HCT116 (cell line): ENCODE results near the gene UBE2E1. TPM values are rescaled to one million over a fixed set of nuclear protein-coding genes. Genes with fewer than 3 reads are reported as not detected.

ENCODE experiments used
- ATAC-seq: fragments of 200-7000 bp; cut with Tn5 transposase; 2 replicates; pipeline ENCODE4 v1.9.1; 2020; ENCODE audit warnings: mild to moderate bottlenecking, moderate library complexity
- BruUV-seq: library from RNA; stranded (reverse); fragments of 400-500 nt; replicated peaks from 2 replicates; lab custom pipeline; 2021; lab: Mats Ljungman, UMichigan
- CTCF ChIA-PET: fragments of 300-600 bp; sonication (Branson Sonifier 250); formaldehyde crosslinking; loops from one replicate; lab custom pipeline; 2021; ENCODE audit warnings: antibody characterized with exemption; lab: Charles Lee
- POLR2A ChIA-PET: fragments of 300-600, 350-600 bp; sonication (Branson Sonifier 250); formaldehyde crosslinking; loops from one replicate; lab custom pipeline; 2021; ENCODE audit warnings: antibody characterized with exemption; lab: Charles Lee
- RAD21 ChIA-PET, 2 experiments: fragments of 300-600 bp; sonication (Branson Sonifier 250); formaldehyde crosslinking; loops; one replicate each; lab custom pipeline; 2023; ENCODE audit warnings: low total read pairs in 2 of 2; ENCODE audit not compliant: uncharacterized antibody in 2 of 2, unreplicated experiment in 2 of 2, low non-redundant PET in 1 of 2; lab: Charles Lee
- DNase-seq: peaks from one replicate; pipeline ENCODE4 v3.0.0-alpha.2; 2010; ENCODE audit warnings: low read depth, low spot score
- H2AFZ ChIP-seq: fragments of 200-600 bp; shearing (Covaris generic), sonication (generic); 2 replicates; pipeline ENCODE4 v1.6.1; 2017; ENCODE audit warnings: low read depth, mixed run types, mixed read lengths, antibody characterized with exemption, low read length; ENCODE audit not compliant: poor library complexity, severe bottlenecking
- H3K27ac ChIP-seq: 2 replicates; pipeline ENCODE4 v1.5.1; 2012; ENCODE audit warnings: low read depth, low read length
- H3K27me3 ChIP-seq: fragments of 200-600 bp; sonication (generic); 2 replicates; pipeline ENCODE4 v1.6.1; 2016; ENCODE audit warnings: mixed run types, low read length, mixed read lengths; ENCODE audit not compliant: insufficient read depth
- H3K36me3 ChIP-seq, 2 experiments: fragments of 200-500 bp in 1 of 2; fragments of 200-600 bp in 1 of 2; sonication (Bioruptor generic) in 1 of 2; sonication (generic) in 1 of 2; 2 replicates each; pipeline versions ENCODE4 v1.5.1 to v1.6.1; 2014 to 2016; ENCODE audit warnings: low read length in 2 of 2, inconsistent platforms in 1 of 2, mixed read lengths in 1 of 2, mixed run types in 1 of 2; ENCODE audit not compliant: insufficient read depth in 2 of 2, control insufficient read depth in 1 of 2
- H3K4me1 ChIP-seq, 2 experiments: fragments of 200-600 bp in 1 of 2; sonication (generic) in 1 of 2; 2 replicates each; pipeline versions ENCODE4 v1.5.1 to v1.6.1; 2012 to 2017; ENCODE audit warnings: low read length in 2 of 2, inconsistent platforms in 1 of 2, mild to moderate bottlenecking in 1 of 2, mixed read lengths in 1 of 2, mixed run types in 1 of 2, moderate library complexity in 1 of 2; ENCODE audit not compliant: insufficient read depth in 2 of 2, control insufficient read depth in 1 of 2
- H3K4me2 ChIP-seq: fragments of 200-600 bp; sonication (generic); 2 replicates; pipeline ENCODE4 v1.6.1; 2017; ENCODE audit warnings: mixed run types, low read length, mixed read lengths
- H3K4me3 ChIP-seq, 2 experiments: fragments of 200-600 bp in 1 of 2; sonication (generic) in 1 of 2; replicated peaks in 1 of 2; 2 replicates each; pipeline ENCODE4 v1.5.1; 2011 to 2016; ENCODE audit warnings: low read length in 2 of 2, control low read depth in 1 of 2, low read depth in 1 of 2, mild to moderate bottlenecking in 1 of 2, mixed read lengths in 1 of 2, mixed run types in 1 of 2
- H3K79me2 ChIP-seq: fragments of 200-600 bp; sonication (generic); 2 replicates; pipeline ENCODE4 v1.6.1; 2017; ENCODE audit warnings: mild to moderate bottlenecking, mixed run types, low read length, moderate library complexity, mixed read lengths; ENCODE audit not compliant: insufficient read depth
- H3K9ac ChIP-seq: fragments of 200-600 bp; sonication (generic); 2 replicates; pipeline ENCODE4 v1.6.1; 2016; ENCODE audit warnings: low read length, mixed read lengths
- H3K9me2 ChIP-seq: fragments of 200-600 bp; sonication (generic), shearing (Covaris generic); 2 replicates; pipeline ENCODE4 v1.6.1; 2017; ENCODE audit warnings: mixed run types, mild to moderate bottlenecking, moderate library complexity; ENCODE audit not compliant: insufficient read depth
- H3K9me3 ChIP-seq, 2 experiments: fragments of 200-500 bp in 1 of 2; fragments of 200-600 bp in 1 of 2; sonication (Bioruptor generic) in 1 of 2; sonication (generic) in 1 of 2; 2 replicates each; pipeline ENCODE4 v1.6.1; 2014 to 2017; ENCODE audit warnings: low read length in 2 of 2, mixed read lengths in 2 of 2, inconsistent platforms in 1 of 2, low read depth in 1 of 2, mild to moderate bottlenecking in 1 of 2, mixed run types in 1 of 2, moderate library complexity in 1 of 2; ENCODE audit not compliant: control insufficient read depth in 1 of 2, insufficient read depth in 1 of 2
- H4K20me1 ChIP-seq: fragments of 200-600 bp; sonication (generic), shearing (Covaris generic); 2 replicates; pipeline ENCODE4 v1.6.1; 2017; ENCODE audit warnings: mixed run types, mild to moderate bottlenecking, moderate library complexity; ENCODE audit not compliant: insufficient read depth
- CBX3 ChIP-seq: IDR thresholded peaks from 2 replicates; pipeline ENCODE4 v1.6.1; 2012; ENCODE audit warnings: low read depth
- CEBPB ChIP-seq: IDR thresholded peaks from 2 replicates; pipeline ENCODE4 v1.6.1; 2012; ENCODE audit warnings: low read depth
- CTCF ChIP-seq, 3 experiments: fragments of 200-600 bp in 1 of 3; sonication (generic) in 1 of 3; IDR thresholded peaks in 2 of 3; conservative IDR thresholded peaks in 1 of 3; 2 replicates each; pipeline ENCODE4 v1.5.1; 2012 to 2017; ENCODE audit warnings: low read depth in 2 of 3, low read length in 2 of 3, antibody characterized with exemption in 1 of 3, borderline replicate concordance in 1 of 3, control low read depth in 1 of 3, mild to moderate bottlenecking in 1 of 3, mixed read lengths in 1 of 3, mixed run types in 1 of 3, moderate library complexity in 1 of 3; ENCODE audit not compliant: insufficient read depth in 1 of 3
- EGR1 ChIP-seq: IDR thresholded peaks from 2 replicates; pipeline ENCODE4 v1.6.1; 2012; ENCODE audit warnings: low read depth
- ELF1 ChIP-seq: IDR thresholded peaks from 2 replicates; pipeline ENCODE4 v1.6.1; 2012; ENCODE audit warnings: low read depth, borderline replicate concordance
- EZH2 ChIP-seq: fragments of 200-600 bp; sonication (generic); IDR thresholded peaks from 2 replicates; pipeline ENCODE4 v1.6.1; 2017; ENCODE audit warnings: antibody characterized with exemption, mixed run types
- EZH2phosphoT487 ChIP-seq: fragments of 200-600 bp; IDR thresholded peaks from 2 replicates; pipeline ENCODE4 v1.6.1; 2018; ENCODE audit warnings: antibody characterized with exemption, borderline replicate concordance
- FOSL1 ChIP-seq: IDR thresholded peaks from 2 replicates; pipeline ENCODE4 v1.6.1; 2012; ENCODE audit warnings: low read depth
- JUND ChIP-seq: IDR thresholded peaks from 2 replicates; pipeline ENCODE4 v1.6.1; 2012
- MAX ChIP-seq: IDR thresholded peaks from 2 replicates; pipeline ENCODE4 v1.6.1; 2012
- POLR2A ChIP-seq: IDR thresholded peaks from 2 replicates; pipeline ENCODE4 v1.7.0; 2011; ENCODE audit warnings: borderline replicate concordance; ENCODE audit not compliant: insufficient read depth, insufficient read length; ENCODE audit errors: extremely low read depth
- POLR2AphosphoS5 ChIP-seq: IDR thresholded peaks from 2 replicates; pipeline ENCODE4 v1.6.1; 2011; ENCODE audit warnings: mild to moderate bottlenecking, low read depth, low read length, moderate library complexity
- RAD21 ChIP-seq: IDR thresholded peaks from 2 replicates; pipeline ENCODE4 v1.6.1; 2012; ENCODE audit warnings: low read depth, mild to moderate bottlenecking
- REST ChIP-seq: IDR thresholded peaks from 2 replicates; pipeline ENCODE4 v1.6.1; 2012; ENCODE audit warnings: low read depth
- SRF ChIP-seq: IDR thresholded peaks from 2 replicates; pipeline ENCODE4 v1.6.1; 2012; ENCODE audit warnings: low read depth
- TCF7L2 ChIP-seq: IDR thresholded peaks from 2 replicates; pipeline ENCODE4 v1.7.0; 2011; ENCODE audit warnings: borderline replicate concordance, inconsistent platforms; ENCODE audit not compliant: insufficient read depth, insufficient read length; ENCODE audit errors: extremely low read depth
- ZBTB33 ChIP-seq: IDR thresholded peaks from 2 replicates; pipeline ENCODE4 v1.6.1; 2011; ENCODE audit warnings: mild to moderate bottlenecking, low read length, moderate library complexity; ENCODE audit not compliant: insufficient replicate concordance; ENCODE audit errors: extremely low read depth
- ZNF274 ChIP-seq: fragments of 200-500 bp; sonication (Bioruptor generic); IDR thresholded peaks from 2 replicates; pipeline ENCODE4 v1.6.1; 2014; ENCODE audit warnings: mild to moderate bottlenecking, low read depth, low read length, inconsistent platforms
- intact Hi-C: fragments of 100-400 bp; cut with micrococcal nuclease; formaldehyde crosslinking; loops from 2 replicates; pipeline ENCODE4 v1.10.0; 2022
- total RNA-seq: library from RNA; stranded (reverse); gene quantifications from one replicate; pipeline ENCODE4 v1.2.1, GENCODE V29; 2021; ENCODE audit not compliant: unreplicated experiment

The UBE2E1 gene
- total RNA-seq, 1 experiment from 2014 or later, result 75.1 TPM

GRCh38 chr3:23885210-23885609 lies 79.5 kb downstream of the UBE2E1 start:
- Histone ChIP-seq H3K27ac (no peak overlapping the region), H2AFZ (no peak overlapping the region), H3K9ac (no peak overlapping the region), H3K9me2 (no peaks in the 10 kb centered on the region), H3K79me2 (peaks cover 38% of the 10 kb centered on the region), H3K9me3 (no peaks in the 10 kb centered on the region), H3K4me3 (no peak overlapping the region), H3K4me1 (peaks cover 0 to 6% of the 10 kb centered on the region in 2 experiments; a peak in 3 of 4 replicates), H3K36me3 (peaks cover 0 to under 1% of the 10 kb centered on the region in 2 experiments; a peak in 2 of 4 replicates), H3K4me2 (no peak overlapping the region), H3K27me3 (no peaks in the 10 kb centered on the region), H4K20me1 (no peaks in the 10 kb centered on the region)
- intact Hi-C loops, result loop anchor here (5.0 kb wide), 1 partner anchor 797 kb away; no protein-coding TSS in a partner anchor
- no TSS peak for BruUV-seq
- TF ChIP-seq CEBPB, result no peak
- no peak for TF ChIP-seq EZH2phosphoT487
- TF ChIP-seq POLR2A, result no peak
- no peak for TF ChIP-seq JUND
- TF ChIP-seq RAD21, result no peak
- TF ChIP-seq EGR1, result no peak
- TF ChIP-seq MAX, result no peak
- TF ChIP-seq SRF, result no peak
- TF ChIP-seq CBX3, result no peak
- no peak for TF ChIP-seq EZH2
- no peak for TF ChIP-seq CTCF (IDR thresholded peaks at IDR 0.05 in 2 of 3, conservative IDR thresholded peaks at IDR 0.05 in 1 of 3; ENCODE audit: borderline replicate concordance in 1 of 3, insufficient read depth in 1 of 3, low read depth in 2 of 3, low read length in 2 of 3)
- TF ChIP-seq FOSL1, result no peak
- TF ChIP-seq ZNF274, result no peak
- no peak for TF ChIP-seq POLR2AphosphoS5
- no peak for TF ChIP-seq TCF7L2
- TF ChIP-seq REST, result no peak
- TF ChIP-seq ELF1, result no peak
- TF ChIP-seq ZBTB33, result no peak
- no peak for DNase-seq
- ChIA-PET CTCF (interaction anchor here (1.4 kb wide), 1 partner anchor 51 kb away, joined by 4 read pairs; no protein-coding TSS in a partner anchor), RAD21 (no interaction called here), POLR2A (interaction anchor here (1.2 kb wide), 1 partner anchor 32 kb away, joined by 3 read pairs; the partner anchor contains the start of genes NKIRAS1 and RPL15)
- no peak for ATAC-seq
